MM.1S (cell line): ENCODE measurements around the gene TCEAL1.

Experiments used
- EZH2 ChIP-seq: fragments of 300-600 bp; sonication (generic); optimal IDR thresholded peaks from 2 replicates; pipeline ENCODE3; 2017; ENCODE audit warnings: low read depth, mild to moderate bottlenecking, antibody characterized with exemption, low read length, mixed read lengths
- TF ChIP-seq, protein P1 (sequence below): fragments of 300-600 bp; sonication (generic); IDR thresholded peaks from 2 replicates; pipeline ENCODE4 v1.5.1; 2016; ENCODE audit warnings: antibody characterized with exemption, low read length, mixed read lengths

DNA sequence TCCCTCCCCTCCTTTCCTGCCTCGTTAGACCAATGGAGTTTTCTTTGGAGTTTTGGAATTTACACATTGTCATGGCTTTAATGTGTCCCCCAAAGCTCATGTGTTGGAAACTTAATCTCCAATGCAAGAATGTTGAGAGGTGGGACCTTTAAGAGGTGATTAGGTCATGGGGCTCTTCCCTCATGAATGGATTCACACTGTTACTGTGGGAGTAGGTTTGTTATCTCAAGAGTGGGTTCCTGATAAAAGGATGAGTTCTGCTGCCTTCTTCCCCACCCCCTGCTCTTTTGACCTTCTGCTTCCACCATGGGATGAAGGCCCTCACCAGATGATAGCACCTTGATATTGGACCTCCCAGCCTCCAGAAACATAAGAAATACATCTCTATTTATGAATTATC, 41.0 kb downstream of the TCEAL1 start:
- TF ChIP-seq, protein P1, sequence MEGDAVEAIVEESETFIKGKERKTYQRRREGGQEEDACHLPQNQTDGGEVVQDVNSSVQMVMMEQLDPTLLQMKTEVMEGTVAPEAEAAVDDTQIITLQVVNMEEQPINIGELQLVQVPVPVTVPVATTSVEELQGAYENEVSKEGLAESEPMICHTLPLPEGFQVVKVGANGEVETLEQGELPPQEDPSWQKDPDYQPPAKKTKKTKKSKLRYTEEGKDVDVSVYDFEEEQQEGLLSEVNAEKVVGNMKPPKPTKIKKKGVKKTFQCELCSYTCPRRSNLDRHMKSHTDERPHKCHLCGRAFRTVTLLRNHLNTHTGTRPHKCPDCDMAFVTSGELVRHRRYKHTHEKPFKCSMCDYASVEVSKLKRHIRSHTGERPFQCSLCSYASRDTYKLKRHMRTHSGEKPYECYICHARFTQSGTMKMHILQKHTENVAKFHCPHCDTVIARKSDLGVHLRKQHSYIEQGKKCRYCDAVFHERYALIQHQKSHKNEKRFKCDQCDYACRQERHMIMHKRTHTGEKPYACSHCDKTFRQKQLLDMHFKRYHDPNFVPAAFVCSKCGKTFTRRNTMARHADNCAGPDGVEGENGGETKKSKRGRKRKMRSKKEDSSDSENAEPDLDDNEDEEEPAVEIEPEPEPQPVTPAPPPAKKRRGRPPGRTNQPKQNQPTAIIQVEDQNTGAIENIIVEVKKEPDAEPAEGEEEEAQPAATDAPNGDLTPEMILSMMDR: no peak
- no peak for TF ChIP-seq EZH2
